ENCODE results near the gene BBOF1. TPM values are rescaled to one million over a fixed set of nuclear protein-coding genes. Genes with fewer than 3 reads are reported as not detected.

The BBOF1 gene
- total and polyA plus RNA-seq, 9 of the 15 experiments (the other 6 are each of a cell fraction or from before 2014, with no cell fraction given) = 1.3 to 4.9 (median 4.2) TPM

- Histone ChIP-seq H3K79me2 (ENCODE audit: control insufficient read depth, insufficient read depth, low read length) (no peaks in the 10 kb centered on the region), H3K4me2 (ENCODE audit: insufficient read depth, low read length) (no peak overlapping the region), H2AFZ (ENCODE audit: low read depth, low read length) (no peak overlapping the region), H3K27ac (ENCODE audit: extremely low read depth, low read depth, low read length) (no peak overlapping the region), H3K9me1 (ENCODE audit: control insufficient read depth, insufficient read depth, low read length) (no peaks in the 10 kb centered on the region), H3K27me3 (ENCODE audit: control insufficient read depth in 2 of 2, insufficient read depth in 2 of 2, low read length in 2 of 2) (no peaks in the 10 kb centered on the region), H3K4me1 (replicated peaks in 1 of 2; ENCODE audit: control insufficient read depth in 2 of 2, insufficient read depth in 2 of 2, low read length in 2 of 2) (no peaks in the 10 kb centered on the region), H3K9me3 (replicated peaks; ENCODE audit: control insufficient read depth, insufficient read depth, low read depth, low read length) (no peaks in the 10 kb centered on the region), H4K20me1 (replicated peaks; ENCODE audit: control insufficient read depth, insufficient read depth, low read length) (no peaks in the 10 kb centered on the region), H3K9ac (ENCODE audit: insufficient read depth in 1 of 2, low read depth in 2 of 2, low read length in 2 of 2) (no peak overlapping the region), H3K36me3 (ENCODE audit: control insufficient read depth, insufficient read depth, low read length) (peaks cover 10% of the 10 kb centered on the region; the same call in 2 of the 3 replicates), H3K4me3 (no peak overlapping the region)
- in situ Hi-C loops (cut with MboI) = no loop called here
- FAIRE-seq (no peak), DNase-seq (ENCODE audit: extremely low read depth in 1 of 4, low spot score in 3 of 4) (no peak), ATAC-seq (no peak)
- no TSS peak for BruUV-seq (replicated peaks)
- intact Hi-C loops (cut with micrococcal nuclease) = no loop called here
- 95% methylated on average over 2 of the region's 2 CpGs for WGBS (ENCODE audit: insufficient coverage, low coverage, missing lambda C conversion rate)
- ChIA-PET CTCF (ENCODE audit: low intra/inter-chr PET ratio) (no interaction called here), POLR2A (no interaction called here)
- TF ChIP-seq MED1 (CRISPR knock-in tag; IDR thresholded peaks at IDR 0.05; ENCODE audit: borderline replicate concordance) (no peak), ZNF124 (CRISPR knock-in tag; IDR thresholded peaks at IDR 0.05) (no peak)
Measured at GRCh38 chr14:74105381-74105780, 86.2 kb downstream of the BBOF1 start.

DNA sequence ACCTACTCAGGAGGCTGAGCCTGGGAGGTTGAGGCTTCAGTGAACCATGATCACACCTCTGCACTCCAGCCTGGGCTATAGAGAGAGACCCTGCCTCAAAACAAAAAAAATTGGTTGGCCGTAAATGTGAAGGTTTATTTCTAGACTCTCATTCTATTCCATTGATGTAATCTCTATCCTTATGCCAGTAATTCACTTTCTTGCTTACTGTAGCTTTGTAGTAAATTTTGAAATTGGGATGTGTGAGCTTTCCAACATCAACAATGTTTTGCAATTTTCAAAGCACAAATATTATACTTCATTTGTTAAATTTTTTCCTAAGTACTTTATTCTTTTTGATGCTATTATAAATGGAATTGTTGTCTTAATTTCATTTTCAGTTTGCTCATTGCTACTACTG, 90.2 kb downstream of the BBOF1 start:
- no peaks in the 10 kb centered on the region for H4K20me1 ChIP-seq (replicated peaks; ENCODE audit: control insufficient read depth, insufficient read depth, low read length)
- intact Hi-C loops (cut with micrococcal nuclease) = no loop called here
- no peaks in the 10 kb centered on the region for H3K9me3 ChIP-seq (replicated peaks; ENCODE audit: control insufficient read depth, insufficient read depth, low read depth, low read length)
- no peaks in the 10 kb centered on the region for H3K9me1 ChIP-seq (ENCODE audit: control insufficient read depth, insufficient read depth, low read length)
- H3K4me1 ChIP-seq (replicated peaks in 1 of 2; ENCODE audit: control insufficient read depth in 2 of 2, insufficient read depth in 2 of 2, low read length in 2 of 2) = no peaks in the 10 kb centered on the region
- no peaks in the 10 kb centered on the region for H3K79me2 ChIP-seq (ENCODE audit: control insufficient read depth, insufficient read depth, low read length)
- FAIRE-seq = no peak
- H3K27me3 ChIP-seq (ENCODE audit: control insufficient read depth in 2 of 2, insufficient read depth in 2 of 2, low read length in 2 of 2) = no peaks in the 10 kb centered on the region
- POLR2A ChIA-PET = no interaction called here
- H3K4me3 ChIP-seq = no peak overlapping the region
- no peak overlapping the region for H3K27ac ChIP-seq (ENCODE audit: extremely low read depth, low read depth, low read length)
- no peak overlapping the region for H3K4me2 ChIP-seq (ENCODE audit: insufficient read depth, low read length)
- no peak overlapping the region for H2AFZ ChIP-seq (ENCODE audit: low read depth, low read length)
- H3K36me3 ChIP-seq (ENCODE audit: control insufficient read depth, insufficient read depth, low read length) = peaks cover 6% of the 10 kb centered on the region; the same call in 1 of the 3 replicates
- no peak for ATAC-seq
- in situ Hi-C loops (cut with MboI) = no loop called here
- no TSS peak for BruUV-seq (replicated peaks)
- CTCF ChIA-PET (ENCODE audit: low intra/inter-chr PET ratio) = no interaction called here
- DNase-seq (ENCODE audit: extremely low read depth in 1 of 4, low spot score in 3 of 4) = no peak
- no peak overlapping the region for H3K9ac ChIP-seq (ENCODE audit: insufficient read depth in 1 of 2, low read depth in 2 of 2, low read length in 2 of 2)
- 80% methylated on average over 1 of the region's 1 CpG for WGBS (ENCODE audit: insufficient coverage, low coverage, missing lambda C conversion rate)
- TF ChIP-seq TRIM28 (IDR thresholded peaks at IDR 0.05) (no peak), CEBPZ (IDR thresholded peaks at IDR 0.05; ENCODE audit: borderline replicate concordance, low read depth, low read length) (no peak), TSC22D4 (tag; IDR thresholded peaks at IDR 0.05) (no peak), ILF3 (IDR thresholded peaks at IDR 0.05; ENCODE audit: borderline replicate concordance) (no peak), PBX2 (CRISPR knock-in tag; IDR thresholded peaks at IDR 0.05; ENCODE audit: low read depth) (no peak), PBX2 (tag; conservative IDR thresholded peaks at IDR 0.05; ENCODE audit: low read depth) (no peak), ZKSCAN3 (CRISPR knock-in tag; IDR thresholded peaks at IDR 0.05) (no peak)

Data from K562 (cell line).